HEK293T (cell line): Measurements from ENCODE around the gene STARD6.

ENCODE experiments used
- CTCF ChIA-PET: fragments of 350-600 bp; formaldehyde crosslinking; extraction: SDS; loops from one replicate; lab custom pipeline; 2021; ENCODE audit warnings: antibody characterized with exemption, inconsistent platforms; lab: Yijun Ruan, JAX
- POLR2A ChIA-PET: fragments of 350-600 bp; formaldehyde crosslinking; extraction: SDS; loops from one replicate; lab custom pipeline; 2020; ENCODE audit warnings: antibody characterized with exemption, inconsistent platforms; lab: Yijun Ruan, JAX
- DNase-seq: peaks from one replicate; pipeline ENCODE4 v3.0.0; 2012; ENCODE audit warnings: mixed read lengths; ENCODE audit errors: extremely low spot score
- ARNT ChIP-seq: fragments of 450-650 bp; IDR thresholded peaks from 2 replicates; pipeline ENCODE4 v1.6.1; 2017; ENCODE audit warnings: mild to moderate bottlenecking
- BHLHE40 ChIP-seq: fragments of 450-650 bp; IDR thresholded peaks from 2 replicates; pipeline ENCODE4 v1.6.1; 2016; ENCODE audit warnings: mild to moderate bottlenecking, moderate library complexity, borderline replicate concordance
- CTBP1 ChIP-seq: fragments of 450-650 bp; IDR thresholded peaks from 2 replicates; pipeline ENCODE4 v1.6.1; 2016; ENCODE audit warnings: borderline replicate concordance
- ELF4 ChIP-seq: fragments of 450-650 bp; IDR thresholded peaks from 2 replicates; pipeline ENCODE4 v1.6.1; 2017; ENCODE audit warnings: antibody characterized with exemption
- FOXA1 ChIP-seq: fragments of 450-650 bp; IDR thresholded peaks from 2 replicates; pipeline ENCODE4 v1.6.1; 2016; ENCODE audit warnings: mild to moderate bottlenecking
- FOXK2 ChIP-seq: fragments of 450-650 bp; IDR thresholded peaks from 2 replicates; pipeline ENCODE4 v1.6.1; 2016; ENCODE audit warnings: mild to moderate bottlenecking
- FOXM1 ChIP-seq: fragments of 450-650 bp; IDR thresholded peaks from 2 replicates; pipeline ENCODE4 v1.6.1; 2017; ENCODE audit warnings: mild to moderate bottlenecking, borderline replicate concordance
- HDGF ChIP-seq: fragments of 450-650 bp; IDR thresholded peaks from 2 replicates; pipeline ENCODE4 v1.6.1; 2017; ENCODE audit warnings: antibody characterized with exemption, borderline replicate concordance
- L3MBTL2 ChIP-seq: fragments of 450-650 bp; conservative IDR thresholded peaks from 2 replicates; pipeline ENCODE4 v1.6.1; 2016; ENCODE audit warnings: mild to moderate bottlenecking
- LEF1 ChIP-seq: fragments of 450-650 bp; IDR thresholded peaks from 2 replicates; pipeline ENCODE4 v1.6.1; 2017; ENCODE audit warnings: mild to moderate bottlenecking, borderline replicate concordance
- NFRKB ChIP-seq: fragments of 450-650 bp; IDR thresholded peaks from 2 replicates; pipeline ENCODE4 v1.6.1; 2016; ENCODE audit warnings: mild to moderate bottlenecking, moderate library complexity
- SP1 ChIP-seq: fragments of 450-650 bp; IDR thresholded peaks from 2 replicates; pipeline ENCODE4 v1.6.1; 2017
- SUZ12 ChIP-seq: fragments of 450-650 bp; IDR thresholded peaks from 2 replicates; pipeline ENCODE4 v1.6.1; 2016; ENCODE audit warnings: mild to moderate bottlenecking
- TARDBP ChIP-seq: fragments of 450-650 bp; IDR thresholded peaks from 2 replicates; pipeline ENCODE4 v1.6.1; 2016
- ZNF384 ChIP-seq: fragments of 450-650 bp; IDR thresholded peaks from 2 replicates; pipeline ENCODE4 v1.6.1; 2016
- TF ChIP-seq, protein P1 (sequence below): fragments of 450-650 bp; IDR thresholded peaks from 2 replicates; pipeline ENCODE4 v1.6.1; 2016

Gene STARD6

GRCh38 chr18:54279477-54280219, 78.0 kb downstream of the STARD6 start:
- TF ChIP-seq SUZ12 (no peak), ELF4 (no peak), FOXM1 (no peak), HDGF (no peak), CTBP1 (no peak), ARNT (no peak), NFRKB (no peak), SP1 (no peak), L3MBTL2 (no peak), FOXK2 (no peak), ZNF384 (no peak), BHLHE40 (no peak), TARDBP (no peak), LEF1 (no peak), FOXA1 (no peak)
- TF ChIP-seq, protein P1, sequence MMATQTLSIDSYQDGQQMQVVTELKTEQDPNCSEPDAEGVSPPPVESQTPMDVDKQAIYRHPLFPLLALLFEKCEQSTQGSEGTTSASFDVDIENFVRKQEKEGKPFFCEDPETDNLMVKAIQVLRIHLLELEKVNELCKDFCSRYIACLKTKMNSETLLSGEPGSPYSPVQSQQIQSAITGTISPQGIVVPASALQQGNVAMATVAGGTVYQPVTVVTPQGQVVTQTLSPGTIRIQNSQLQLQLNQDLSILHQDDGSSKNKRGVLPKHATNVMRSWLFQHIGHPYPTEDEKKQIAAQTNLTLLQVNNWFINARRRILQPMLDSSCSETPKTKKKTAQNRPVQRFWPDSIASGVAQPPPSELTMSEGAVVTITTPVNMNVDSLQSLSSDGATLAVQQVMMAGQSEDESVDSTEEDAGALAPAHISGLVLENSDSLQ = no peak
- no peak for DNase-seq
- CTCF ChIA-PET = no interaction called here
- POLR2A ChIA-PET = interaction anchor here (1.3 kb wide), 1 partner anchor 10 kb away, joined by 4 read pairs; the partner anchor contains the start of gene POLI

DNA sequence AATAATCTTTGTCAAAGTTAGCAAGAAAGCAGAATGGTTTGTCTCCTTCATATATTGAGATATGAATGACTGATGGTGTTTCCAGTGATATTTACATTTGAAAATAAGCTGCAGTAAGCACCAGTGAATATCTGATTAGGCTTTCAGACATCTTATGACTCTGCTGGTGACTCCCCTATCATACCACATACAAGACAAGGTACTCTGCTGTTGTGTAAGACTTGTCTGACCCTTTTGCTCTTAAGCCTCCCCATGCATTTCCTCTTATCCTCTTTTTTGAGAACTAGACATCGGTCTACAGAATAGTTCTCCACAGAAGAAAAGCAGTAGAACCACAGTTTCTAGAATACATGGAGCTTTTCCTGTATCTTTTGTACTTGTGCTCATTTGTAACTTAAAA, 79.0 kb downstream of the STARD6 start:
- ChIA-PET POLR2A (no interaction called here), CTCF (no interaction called here)
- TF ChIP-seq SP1 (no peak), NFRKB (no peak), ZNF384 (no peak), FOXK2 (no peak), FOXM1 (no peak), L3MBTL2 (no peak), FOXA1 (no peak), HDGF (no peak), ARNT (no peak), ELF4 (no peak), LEF1 (no peak)
- no peak for DNase-seq

DNA sequence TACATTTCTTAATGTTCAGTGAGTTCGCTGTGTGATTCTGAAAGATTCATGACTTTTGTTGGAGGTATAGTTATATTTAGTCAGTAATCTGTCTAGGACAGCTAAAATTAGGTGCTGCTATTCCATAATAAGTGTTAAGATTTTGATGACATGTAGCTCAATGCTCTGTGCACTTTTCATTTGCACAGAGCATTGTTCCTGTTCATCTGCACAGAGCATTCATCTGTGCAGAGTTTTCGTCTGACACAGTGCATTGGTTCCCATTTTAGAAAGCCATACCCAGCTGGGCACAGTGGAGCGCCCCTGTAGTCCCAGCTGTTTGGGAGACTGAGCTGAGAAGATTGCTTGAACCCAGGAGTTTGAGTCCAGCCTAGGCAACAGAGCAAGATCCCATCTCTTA, 79.8 kb downstream of the STARD6 start:
- no peak for DNase-seq
- ChIA-PET CTCF (no interaction called here), POLR2A (no interaction called here)
- no peak for TF ChIP-seq FOXA1
